ENCODE results near the gene SERPING1.

SERPING1 gene

GRCh38 chr11:57637626-57638004 is 40.1 kb downstream of the SERPING1 start:
- Histone ChIP-seq H3K36me3 (ENCODE audit: control insufficient read depth in 2 of 2, insufficient read depth in 2 of 2, low read length in 2 of 2) (no peaks in the 10 kb centered on the region), H3K27me3 (ENCODE audit: control insufficient read depth in 1 of 2, insufficient read depth in 2 of 2, low read length in 2 of 2) (no peaks in the 10 kb centered on the region), H3K4me3 (ENCODE audit: low read length in 2 of 2) (peak overlapping the region; percentile 87 to 89), H3K27ac (ENCODE audit: low read length) (no peak overlapping the region), H3K4me1 (ENCODE audit: control insufficient read depth, insufficient read depth, low read length) (peaks cover 33% of the 10 kb centered on the region), H3K9me3 (ENCODE audit: control insufficient read depth in 2 of 2, low read length in 2 of 2) (no peaks in the 10 kb centered on the region), H3K9ac (ENCODE audit: low read length in 2 of 2) (peak overlapping the region; percentile 47 to 79)

- peak overlapping the region; percentile 78 to 79 for H3K9ac ChIP-seq (ENCODE audit: low read length in 2 of 2)
- peak overlapping the region; percentile 87 to 89 for H3K4me3 ChIP-seq (ENCODE audit: low read length in 2 of 2)
- no peaks in the 10 kb centered on the region for H3K9me3 ChIP-seq (ENCODE audit: control insufficient read depth in 2 of 2, low read length in 2 of 2)
- no peak overlapping the region for H3K27ac ChIP-seq (ENCODE audit: low read length)
- no peaks in the 10 kb centered on the region for H3K27me3 ChIP-seq (ENCODE audit: control insufficient read depth in 1 of 2, insufficient read depth in 2 of 2, low read length in 2 of 2)
- H3K4me1 ChIP-seq (ENCODE audit: control insufficient read depth, insufficient read depth, low read length): peaks cover 33% of the 10 kb centered on the region
- H3K36me3 ChIP-seq (ENCODE audit: control insufficient read depth in 2 of 2, insufficient read depth in 2 of 2, low read length in 2 of 2): no peaks in the 10 kb centered on the region
Observed at GRCh38 chr11:57638005-57638781, 40.7 kb downstream of the SERPING1 start.

DNA sequence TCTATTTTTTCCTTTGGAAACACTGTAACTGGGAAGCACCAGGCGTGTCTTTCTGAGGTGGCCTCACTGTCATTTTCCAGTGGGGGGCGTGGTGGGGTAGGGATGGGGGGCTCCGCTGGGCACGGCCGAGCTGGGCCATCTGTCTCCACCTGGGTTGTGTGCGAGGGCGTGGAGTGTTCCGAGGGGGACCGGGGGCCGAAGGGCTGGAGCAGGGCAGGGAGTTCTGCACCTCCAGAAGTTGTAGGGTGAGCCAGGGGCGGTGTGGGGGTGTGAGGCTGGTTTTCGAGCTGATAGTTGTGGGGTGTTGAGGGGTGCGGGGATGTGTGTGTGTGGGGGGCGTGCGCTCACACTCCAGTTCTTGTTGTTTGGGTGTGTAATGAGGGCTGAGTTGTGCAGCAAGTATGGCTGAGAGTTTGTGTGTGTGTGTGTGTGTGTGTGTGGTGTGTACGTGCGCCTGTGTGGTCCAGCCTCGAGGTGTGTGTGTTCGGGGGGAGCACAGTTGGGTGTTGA is 41.4 kb downstream of the SERPING1 start:
- H3K27me3 ChIP-seq (ENCODE audit: control insufficient read depth in 1 of 2, insufficient read depth in 2 of 2, low read length in 2 of 2): no peaks in the 10 kb centered on the region
- H3K27ac ChIP-seq (ENCODE audit: low read length): no peak overlapping the region

GRCh38 chr11:57639321-57640067 is 42.0 kb downstream of the SERPING1 start:
- H3K27me3 ChIP-seq (ENCODE audit: control insufficient read depth in 1 of 2, insufficient read depth in 2 of 2, low read length in 2 of 2): no peaks in the 10 kb centered on the region
- H3K4me3 ChIP-seq (ENCODE audit: low read length in 2 of 2): peak overlapping the region; percentile 87 to 89
- H3K36me3 ChIP-seq (ENCODE audit: control insufficient read depth in 2 of 2, insufficient read depth in 2 of 2, low read length in 2 of 2): no peaks in the 10 kb centered on the region
- H3K9ac ChIP-seq (ENCODE audit: low read length in 2 of 2): peak overlapping the region; percentile 13 to 79
- H3K27ac ChIP-seq (ENCODE audit: low read length): no peak overlapping the region
- no peaks in the 10 kb centered on the region for H3K9me3 ChIP-seq (ENCODE audit: control insufficient read depth in 2 of 2, low read length in 2 of 2)
- peaks cover 37% of the 10 kb centered on the region for H3K4me1 ChIP-seq (ENCODE audit: control insufficient read depth, insufficient read depth, low read length)

More for the DNA sequence above, 41.4 kb downstream of the SERPING1 start:
- H3K4me1 ChIP-seq (ENCODE audit: control insufficient read depth, insufficient read depth, low read length): peaks cover 33% of the 10 kb centered on the region
- peak overlapping the region; percentile 78 to 79 for H3K9ac ChIP-seq (ENCODE audit: low read length in 2 of 2)
- H3K4me3 ChIP-seq (ENCODE audit: low read length in 2 of 2): peak overlapping the region; percentile 87 to 89
- H3K36me3 ChIP-seq (ENCODE audit: control insufficient read depth in 2 of 2, insufficient read depth in 2 of 2, low read length in 2 of 2): no peaks in the 10 kb centered on the region
- no peaks in the 10 kb centered on the region for H3K9me3 ChIP-seq (ENCODE audit: control insufficient read depth in 2 of 2, low read length in 2 of 2)

- Histone ChIP-seq H3K27me3 (ENCODE audit: control insufficient read depth in 1 of 2, insufficient read depth in 2 of 2, low read length in 2 of 2) (no peaks in the 10 kb centered on the region), H3K4me3 (ENCODE audit: low read length in 2 of 2) (peak overlapping the region in 1 of 2 donors; percentile 89), H3K4me1 (ENCODE audit: control insufficient read depth, insufficient read depth, low read length) (peaks cover 45% of the 10 kb centered on the region), H3K9me3 (ENCODE audit: control insufficient read depth in 2 of 2, low read length in 2 of 2) (no peaks in the 10 kb centered on the region), H3K9ac (ENCODE audit: low read length in 2 of 2) (no peak overlapping the region), H3K36me3 (ENCODE audit: control insufficient read depth in 2 of 2, insufficient read depth in 2 of 2, low read length in 2 of 2) (no peaks in the 10 kb centered on the region), H3K27ac (ENCODE audit: low read length) (no peak overlapping the region)
Observed at GRCh38 chr11:57640068-57640800, 42.7 kb downstream of the SERPING1 start.

- Histone ChIP-seq H3K9me3 (ENCODE audit: control insufficient read depth in 2 of 2, low read length in 2 of 2) (no peaks in the 10 kb centered on the region), H3K9ac (ENCODE audit: low read length in 2 of 2) (no peak overlapping the region), H3K4me3 (ENCODE audit: low read length in 2 of 2) (no peak overlapping the region), H3K27ac (ENCODE audit: low read length) (no peak overlapping the region), H3K36me3 (ENCODE audit: control insufficient read depth in 2 of 2, insufficient read depth in 2 of 2, low read length in 2 of 2) (no peaks in the 10 kb centered on the region), H3K4me1 (ENCODE audit: control insufficient read depth, insufficient read depth, low read length) (peaks cover 52% of the 10 kb centered on the region), H3K27me3 (ENCODE audit: control insufficient read depth in 1 of 2, insufficient read depth in 2 of 2, low read length in 2 of 2) (peaks cover 5 to 7% of the 10 kb centered on the region in 2 donors)
Observed at GRCh38 chr11:57641011-57641807, 43.7 kb downstream of the SERPING1 start.

- H3K36me3 ChIP-seq (ENCODE audit: control insufficient read depth in 2 of 2, insufficient read depth in 2 of 2, low read length in 2 of 2): no peaks in the 10 kb centered on the region
- H3K27ac ChIP-seq (ENCODE audit: low read length): no peak overlapping the region
- no peaks in the 10 kb centered on the region for H3K9me3 ChIP-seq (ENCODE audit: control insufficient read depth in 2 of 2, low read length in 2 of 2)
- H3K9ac ChIP-seq (ENCODE audit: low read length in 2 of 2): no peak overlapping the region
- peaks cover 63% of the 10 kb centered on the region for H3K4me1 ChIP-seq (ENCODE audit: control insufficient read depth, insufficient read depth, low read length)
- H3K27me3 ChIP-seq (ENCODE audit: control insufficient read depth in 1 of 2, insufficient read depth in 2 of 2, low read length in 2 of 2): peaks cover 31 to 33% of the 10 kb centered on the region in 2 donors
- no peak overlapping the region for H3K4me3 ChIP-seq (ENCODE audit: low read length in 2 of 2)
Observed at GRCh38 chr11:57643802-57644201, 46.3 kb downstream of the SERPING1 start.

- Histone ChIP-seq H3K4me1 (ENCODE audit: control insufficient read depth, insufficient read depth, low read length) (peaks cover 60% of the 10 kb centered on the region), H3K4me3 (ENCODE audit: low read length in 2 of 2) (no peak overlapping the region), H3K9me3 (ENCODE audit: control insufficient read depth in 2 of 2, low read length in 2 of 2) (no peaks in the 10 kb centered on the region), H3K36me3 (ENCODE audit: control insufficient read depth in 2 of 2, insufficient read depth in 2 of 2, low read length in 2 of 2) (no peaks in the 10 kb centered on the region), H3K9ac (ENCODE audit: low read length in 2 of 2) (peak overlapping the region in 1 of 2 donors; percentile 12), H3K27ac (ENCODE audit: low read length) (peak overlapping the region; percentile 2), H3K27me3 (ENCODE audit: control insufficient read depth in 1 of 2, insufficient read depth in 2 of 2, low read length in 2 of 2) (peaks cover 40 to 41% of the 10 kb centered on the region in 2 donors)
Observed at GRCh38 chr11:57644748-57645688, 47.5 kb downstream of the SERPING1 start.

DNA sequence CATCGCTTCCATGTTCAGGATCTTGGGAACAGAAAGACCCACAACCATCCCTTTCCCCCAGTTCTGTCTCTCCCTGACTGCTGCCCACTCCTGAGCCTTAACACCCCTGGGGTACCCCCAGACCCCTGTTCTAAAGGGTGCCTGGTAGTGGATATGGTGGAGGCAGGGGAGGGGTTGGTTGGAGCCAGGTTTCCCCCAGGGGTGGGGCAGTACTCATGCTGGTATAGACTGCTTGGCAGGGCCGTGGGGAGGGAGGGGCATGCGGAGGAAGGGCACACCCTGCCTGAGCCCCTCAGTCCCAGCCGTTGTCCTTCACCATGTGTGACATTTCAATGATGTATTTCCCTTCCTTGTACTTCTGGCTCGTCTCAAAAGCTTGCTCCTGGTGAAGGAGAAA is 48.2 kb downstream of the SERPING1 start:
- peak overlapping the region; percentile 24 for H3K27ac ChIP-seq (ENCODE audit: low read length)
- H3K36me3 ChIP-seq (ENCODE audit: control insufficient read depth in 2 of 2, insufficient read depth in 2 of 2, low read length in 2 of 2): no peaks in the 10 kb centered on the region
- H3K4me1 ChIP-seq (ENCODE audit: control insufficient read depth, insufficient read depth, low read length): peaks cover 58% of the 10 kb centered on the region
- H3K9me3 ChIP-seq (ENCODE audit: control insufficient read depth in 2 of 2, low read length in 2 of 2): no peaks in the 10 kb centered on the region
- no peak overlapping the region for H3K4me3 ChIP-seq (ENCODE audit: low read length in 2 of 2)
- no peak overlapping the region for H3K9ac ChIP-seq (ENCODE audit: low read length in 2 of 2)
- H3K27me3 ChIP-seq (ENCODE audit: control insufficient read depth in 1 of 2, insufficient read depth in 2 of 2, low read length in 2 of 2): peaks cover 44 to 47% of the 10 kb centered on the region in 2 donors
